ENCODE measurements around the gene FAM98B.

Gene FAM98B

GRCh38 chr15:38534691-38535090 is 80.8 kb downstream of the FAM98B start:
- DNase-seq (ENCODE audit: insufficient read length, low spot score) (no peak), FAIRE-seq (no peak)
- TF ChIP-seq CTCF (IDR thresholded peaks at IDR 0.05; ENCODE audit: insufficient read depth, missing control alignments) = no peak

GRCh38 chr15:38535491-38536200 is 81.7 kb downstream of the FAM98B start:
- DNase-seq (ENCODE audit: insufficient read length, low spot score) = no peak
- no peak for FAIRE-seq
- no peak for TF ChIP-seq CTCF (IDR thresholded peaks at IDR 0.05; ENCODE audit: insufficient read depth, missing control alignments)

DNA sequence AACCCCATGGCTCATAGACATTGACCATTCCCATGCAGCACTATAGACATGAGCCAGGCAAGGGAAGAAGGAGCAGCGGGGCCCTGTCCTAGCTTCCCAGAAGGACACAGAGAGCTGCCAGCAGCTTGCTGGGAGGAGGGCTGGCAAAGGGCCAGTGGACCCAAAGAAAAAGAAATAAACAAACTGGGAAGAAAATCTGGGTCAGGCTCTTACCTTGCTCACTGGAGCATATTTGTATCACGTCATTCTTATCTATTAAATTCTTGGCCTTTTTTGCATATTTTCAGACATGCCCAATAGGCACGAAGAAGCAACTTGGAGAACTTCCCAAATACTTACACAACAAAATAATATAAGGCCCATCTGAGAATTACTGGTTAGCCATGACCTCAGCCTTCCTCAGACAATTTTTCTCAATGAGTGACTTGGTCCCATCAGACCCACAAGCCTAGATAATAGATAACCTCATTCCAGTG is 82.3 kb downstream of the FAM98B start:
- DNase-seq (ENCODE audit: insufficient read length, low spot score) (no peak), FAIRE-seq (no peak)
- no peak for TF ChIP-seq CTCF (IDR thresholded peaks at IDR 0.05; ENCODE audit: insufficient read depth, missing control alignments)
